HepG2 (cell line): Measurements from ENCODE around the gene MFAP1. TPM values are rescaled to one million over a fixed set of nuclear protein-coding genes. Genes with fewer than 3 reads are reported as not detected.
A peak's percentile ranks its signal among the peaks of the same experiment; 100 is the strongest.

Experiments used
- ASH2L ChIP-seq: fragments of 300-600, 200-600 bp; sonication (generic); IDR thresholded peaks from 2 replicates; pipeline ENCODE4 v1.7.0; 2017; ENCODE audit warnings: low read depth, mild to moderate bottlenecking, moderate library complexity, mixed read lengths, low read length; ENCODE audit not compliant: insufficient read length
- CCAR2 ChIP-seq: fragments of 200-400 bp; formaldehyde crosslinking; optimal IDR thresholded peaks from 2 replicates; pipeline ENCODE3; 2018; ENCODE audit warnings: low read depth, mild to moderate bottlenecking, low read length, moderate library complexity
- DMAP1 ChIP-seq: IDR thresholded peaks from 2 replicates; pipeline ENCODE4 v1.6.1; 2016
- ETV5 ChIP-seq: IDR thresholded peaks from 2 replicates; pipeline ENCODE4 v1.6.1; 2018; ENCODE audit warnings: missing biosample characterization, missing genetic modification reagents, inconsistent platforms, borderline replicate concordance
- KDM2A ChIP-seq: sonication (generic); formaldehyde crosslinking; IDR thresholded peaks from 2 replicates; pipeline ENCODE4 v1.4.0; 2020; ENCODE audit warnings: low read depth, missing genetic modification reagents, borderline replicate concordance
- MXI1 ChIP-seq: IDR thresholded peaks from 3 replicates; pipeline ENCODE4 v1.6.1; 2012; ENCODE audit warnings: low read depth, low read length, inconsistent platforms, borderline replicate concordance
- PCBP1 ChIP-seq: fragments of 200-400 bp; formaldehyde crosslinking; IDR thresholded peaks from 2 replicates; pipeline ENCODE4 v1.6.1; 2017; ENCODE audit warnings: mild to moderate bottlenecking, low read depth, low read length, borderline replicate concordance
- TRIM22 ChIP-seq: fragments of 450-650 bp; IDR thresholded peaks from 2 replicates; pipeline ENCODE4 v1.6.1; 2017
- ZBTB43 ChIP-seq: sonication (generic); formaldehyde crosslinking; conservative IDR thresholded peaks from 2 replicates; pipeline ENCODE4 v1.4.0; 2020; ENCODE audit warnings: missing genetic modification reagents
- ZFY ChIP-seq: sonication (generic); formaldehyde crosslinking; IDR thresholded peaks from 2 replicates; pipeline ENCODE4 v1.4.0; 2020; ENCODE audit warnings: missing genetic modification reagents
- ZMYM3 ChIP-seq: sonication (generic); formaldehyde crosslinking; IDR thresholded peaks from 2 replicates; pipeline ENCODE4 v1.5.1; 2020; ENCODE audit warnings: mild to moderate bottlenecking, missing genetic modification reagents
- ZNF407 ChIP-seq: sonication (generic); formaldehyde crosslinking; IDR thresholded peaks from one replicate; pipeline ENCODE4 v1.5.1; 2020; ENCODE audit warnings: mild to moderate bottlenecking, missing genetic modification reagents; ENCODE audit errors: not compliant biosample characterization
- ZNF891 ChIP-seq: sonication (generic); formaldehyde crosslinking; IDR thresholded peaks from 2 replicates; pipeline ENCODE4 v1.5.0; 2020; ENCODE audit warnings: mild to moderate bottlenecking, missing genetic modification reagents
- polyA plus RNA-seq, 8 experiments: library from polyadenylated mRNA; depleted of rRNA in 3 of 8; stranded (reverse) in 7 of 8; unstranded in 1 of 8; fragments of >200 nt; fragmentation: Illumina TruSeq in 4 of 8; extraction: Trizol in 4 of 8; gene quantifications; 2 replicates each; pipeline versions ENCODE4 v1.2.1 to v1.2.3, GENCODE V29; 2011 to 2016; ENCODE audit warnings: low read depth in 4 of 8, missing spikeins in 1 of 8, mixed read lengths in 1 of 8; ENCODE audit not compliant: insufficient read depth in 1 of 8
- total RNA-seq, 5 experiments: library from RNA; depleted of rRNA; stranded (reverse); fragments of >200 nt; fragmentation: Illumina TruSeq; extraction: Trizol; gene quantifications; 2 replicates each; pipeline ENCODE4 v1.2.3, GENCODE V29; 2016; ENCODE audit warnings: low read depth in 1 of 5
- TF ChIP-seq, protein P1 (sequence below): sonication (generic); formaldehyde crosslinking; conservative IDR thresholded peaks from 2 replicates; pipeline ENCODE4 v1.4.0; 2020; ENCODE audit warnings: mild to moderate bottlenecking, missing genetic modification reagents, moderate library complexity

Gene MFAP1
- total and polyA plus RNA-seq, 2 of the 13 experiments (the other 11 are each of a cell fraction or from before 2014, with no cell fraction given): 11.8 to 39.5 TPM

DNA sequence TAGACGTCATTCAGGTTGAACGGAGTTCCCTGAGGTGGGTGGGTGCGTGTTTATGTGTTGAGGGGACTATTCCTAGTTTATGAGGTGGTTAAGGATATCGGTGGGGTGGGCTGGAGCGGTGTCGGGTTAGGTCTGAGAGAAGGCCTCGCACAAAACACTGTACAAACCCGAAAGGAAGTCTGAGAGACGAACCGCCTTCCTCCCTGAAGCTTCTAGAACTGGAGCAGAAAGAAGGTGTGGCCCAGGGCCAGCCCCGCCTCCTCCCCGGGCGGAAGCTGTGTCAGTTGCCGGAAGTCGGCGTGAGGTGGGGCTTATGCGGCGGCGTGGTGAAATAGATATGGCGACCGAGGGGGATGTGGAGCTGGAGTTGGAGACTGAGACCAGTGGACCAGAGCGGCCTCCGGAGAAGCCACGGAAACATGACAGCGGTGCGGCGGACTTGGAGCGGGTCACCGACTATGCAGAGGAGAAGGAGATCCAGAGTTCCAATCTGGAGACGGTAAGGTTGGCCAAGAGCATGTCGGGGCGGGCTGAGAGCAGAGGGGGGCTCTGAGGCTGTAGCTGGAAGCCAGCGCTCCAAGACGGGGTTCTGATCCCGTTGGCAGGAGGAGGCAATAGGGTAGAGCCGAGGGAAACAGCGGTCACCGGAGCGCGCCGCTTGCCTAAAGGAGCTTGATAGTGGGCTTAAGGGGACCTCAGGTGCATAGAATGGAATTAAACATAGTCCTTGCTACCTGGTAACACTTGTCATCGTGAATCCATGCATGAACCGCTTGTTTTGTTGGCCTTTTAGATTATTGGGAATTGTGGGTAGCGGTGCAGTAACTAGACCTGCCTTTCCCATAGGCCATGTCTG is 24.0 kb downstream of the MFAP1 start, which contains the start of gene HYPK (continued):
- TF ChIP-seq ZNF407 (CRISPR knock-in tag) (peak; percentile 71), ZMYM3 (no peak), TRIM22 (no peak), ZFY (CRISPR knock-in tag) (peak; percentile 47; the same call in 1 of the 2 replicates), DMAP1 (CRISPR knock-in tag) (peak; percentile 83), ZBTB43 (CRISPR knock-in tag) (no peak), ASH2L (peak; percentile 75), MXI1 (peak; percentile 91; the same call in 1 of the 3 replicates), PCBP1 (no peak), CCAR2 (no peak), KDM2A (peak; percentile 99), ETV5 (peak; percentile 68), ZNF891 (CRISPR knock-in tag) (peak; percentile 90)
- TF ChIP-seq, protein P1, sequence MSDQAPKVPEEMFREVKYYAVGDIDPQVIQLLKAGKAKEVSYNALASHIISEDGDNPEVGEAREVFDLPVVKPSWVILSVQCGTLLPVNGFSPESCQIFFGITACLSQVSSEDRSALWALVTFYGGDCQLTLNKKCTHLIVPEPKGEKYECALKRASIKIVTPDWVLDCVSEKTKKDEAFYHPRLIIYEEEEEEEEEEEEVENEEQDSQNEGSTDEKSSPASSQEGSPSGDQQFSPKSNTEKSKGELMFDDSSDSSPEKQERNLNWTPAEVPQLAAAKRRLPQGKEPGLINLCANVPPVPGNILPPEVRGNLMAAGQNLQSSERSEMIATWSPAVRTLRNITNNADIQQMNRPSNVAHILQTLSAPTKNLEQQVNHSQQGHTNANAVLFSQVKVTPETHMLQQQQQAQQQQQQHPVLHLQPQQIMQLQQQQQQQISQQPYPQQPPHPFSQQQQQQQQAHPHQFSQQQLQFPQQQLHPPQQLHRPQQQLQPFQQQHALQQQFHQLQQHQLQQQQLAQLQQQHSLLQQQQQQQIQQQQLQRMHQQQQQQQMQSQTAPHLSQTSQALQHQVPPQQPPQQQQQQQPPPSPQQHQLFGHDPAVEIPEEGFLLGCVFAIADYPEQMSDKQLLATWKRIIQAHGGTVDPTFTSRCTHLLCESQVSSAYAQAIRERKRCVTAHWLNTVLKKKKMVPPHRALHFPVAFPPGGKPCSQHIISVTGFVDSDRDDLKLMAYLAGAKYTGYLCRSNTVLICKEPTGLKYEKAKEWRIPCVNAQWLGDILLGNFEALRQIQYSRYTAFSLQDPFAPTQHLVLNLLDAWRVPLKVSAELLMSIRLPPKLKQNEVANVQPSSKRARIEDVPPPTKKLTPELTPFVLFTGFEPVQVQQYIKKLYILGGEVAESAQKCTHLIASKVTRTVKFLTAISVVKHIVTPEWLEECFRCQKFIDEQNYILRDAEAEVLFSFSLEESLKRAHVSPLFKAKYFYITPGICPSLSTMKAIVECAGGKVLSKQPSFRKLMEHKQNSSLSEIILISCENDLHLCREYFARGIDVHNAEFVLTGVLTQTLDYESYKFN: 0 out of 2 replicates have a peak, but pooled peaks have one; percentile 33
